ENCODE data around the gene PRPF40A. TPM values are rescaled to one million over a fixed set of nuclear protein-coding genes. Genes with fewer than 3 reads are reported as not detected.
"Not testable (repeated sequence)": the region's sequence is repeated elsewhere in the genome, so short reads cannot be mapped to it uniquely, and the experiment has no call there.

The PRPF40A gene
- total RNA-seq, 1 donor from 2014 or later, result 84.8 TPM

- DNase-seq (no peak), ATAC-seq (no peak)
- Histone ChIP-seq H3K36me3 (peaks cover 43% of the 10 kb centered on the region), H3K9me3 (no peaks in the 10 kb centered on the region), H3K4me3 (no peak overlapping the region), H3K27me3 (ENCODE audit: low read depth) (no peaks in the 10 kb centered on the region), H3K27ac (no peak overlapping the region), H3K4me1 (no peaks in the 10 kb centered on the region)
- no peak for TF ChIP-seq CTCF (IDR thresholded peaks at IDR 0.05)
- intact Hi-C loops (cut with DNase I), result no loop called here
Observed at GRCh38 chr2:152738438-152738837, 21.2 kb upstream of the PRPF40A start.

GRCh38 chr2:152737509-152737908, 20.2 kb upstream of the PRPF40A start:
- H3K4me3 ChIP-seq; H3K4me1 ChIP-seq; H3K9me3 ChIP-seq; H3K27me3 ChIP-seq (ENCODE audit: low read depth); H3K27ac ChIP-seq; intact Hi-C loops (cut with DNase I); DNase-seq; ATAC-seq: not testable (repeated sequence)
- H3K36me3 ChIP-seq, result peaks cover 43% of the 10 kb centered on the region

GRCh38 chr2:152730591-152731333, 13.5 kb upstream of the PRPF40A start:
- Histone ChIP-seq H3K9me3 (no peaks in the 10 kb centered on the region), H3K27me3 (ENCODE audit: low read depth) (no peaks in the 10 kb centered on the region), H3K27ac (no peak overlapping the region), H3K36me3 (peaks cover 10% of the 10 kb centered on the region), H3K4me3 (no peak overlapping the region), H3K4me1 (peaks cover 19% of the 10 kb centered on the region)
- no peak for TF ChIP-seq CTCF (IDR thresholded peaks at IDR 0.05)
- ATAC-seq, result peak; percentile 79 to 89
- intact Hi-C loops (cut with DNase I), result no loop called here
- no peak for DNase-seq

- ATAC-seq (no peak), DNase-seq (no peak)
- H3K36me3 ChIP-seq, result peaks cover under 1% of the 10 kb centered on the region
- H3K27ac ChIP-seq, result no peak overlapping the region
- no peak overlapping the region for H3K4me3 ChIP-seq
- intact Hi-C loops (cut with DNase I), result no loop called here
- peaks cover 19% of the 10 kb centered on the region for H3K4me1 ChIP-seq
- no peaks in the 10 kb centered on the region for H3K27me3 ChIP-seq (ENCODE audit: low read depth)
- TF ChIP-seq CTCF (IDR thresholded peaks at IDR 0.05), result no peak
- no peaks in the 10 kb centered on the region for H3K9me3 ChIP-seq
Observed at GRCh38 chr2:152729844-152730243, 12.6 kb upstream of the PRPF40A start.

GRCh38 chr2:152723918-152724317, 6.7 kb upstream of the PRPF40A start:
- no peaks in the 10 kb centered on the region for H3K27me3 ChIP-seq (ENCODE audit: low read depth)
- no peak for TF ChIP-seq CTCF (IDR thresholded peaks at IDR 0.05)
- peaks cover 32% of the 10 kb centered on the region for H3K4me1 ChIP-seq
- intact Hi-C loops (cut with DNase I), result no loop called here
- DNase-seq (no peak), ATAC-seq (no peak)
- H3K27ac ChIP-seq, result no peak overlapping the region
- H3K4me3 ChIP-seq, result no peak overlapping the region
- H3K9me3 ChIP-seq, result no peaks in the 10 kb centered on the region
- H3K36me3 ChIP-seq, result peaks cover 12% of the 10 kb centered on the region

GRCh38 chr2:152722639-152723038, 5.4 kb upstream of the PRPF40A start:
- H3K27me3 ChIP-seq (ENCODE audit: low read depth); intact Hi-C loops (cut with DNase I); DNase-seq; ATAC-seq; H3K4me3 ChIP-seq; H3K9me3 ChIP-seq; H3K27ac ChIP-seq: not testable (repeated sequence)
- H3K36me3 ChIP-seq, result peaks cover 12% of the 10 kb centered on the region
- peaks cover 32% of the 10 kb centered on the region for H3K4me1 ChIP-seq

All from lower lobe of right lung (tissue), 2 donors.